Inflammatory macrophage (primary cell): Measurements from ENCODE around the gene ABHD17C.

Experiments
- DNase-seq, 2 donors: peaks; one replicate each; pipeline ENCODE4 v3.0.0-alpha.2; 2020 to 2022

The ABHD17C gene

GRCh38 chr15:80689716-80690115 lies 5.4 kb upstream of the ABHD17C start:
- DNase-seq, result no peak

GRCh38 chr15:80691575-80691974 lies 3.5 kb upstream of the ABHD17C start:
- no peak for DNase-seq

- peak in 1 of 2 donors; percentile 4 for DNase-seq
These were observed 1.2 kb upstream of the ABHD17C start for GRCh38 chr15:80693682-80694610.

- no peak for DNase-seq
These were observed 455 bp upstream of the ABHD17C start for GRCh38 chr15:80694611-80695098.

- no peak for DNase-seq
These were observed 976 bp downstream of the ABHD17C start for GRCh38 chr15:80695911-80696661.

GRCh38 chr15:80697075-80697685 lies 2.1 kb downstream of the ABHD17C start:
- no peak for DNase-seq

GRCh38 chr15:80698676-80699075 lies 3.6 kb downstream of the ABHD17C start:
- no peak for DNase-seq

GRCh38 chr15:80699981-80700380 lies 4.9 kb downstream of the ABHD17C start:
- DNase-seq, result no peak

- DNase-seq, result no peak
These were observed 6.7 kb downstream of the ABHD17C start for GRCh38 chr15:80701676-80702311.

- no peak for DNase-seq
These were observed 8.0 kb downstream of the ABHD17C start for GRCh38 chr15:80703081-80703480.

GRCh38 chr15:80703965-80704364 lies 8.9 kb downstream of the ABHD17C start:
- no peak for DNase-seq

GRCh38 chr15:80706161-80706560 lies 11.1 kb downstream of the ABHD17C start:
- no peak for DNase-seq

GRCh38 chr15:80709542-80709941 lies 14.4 kb downstream of the ABHD17C start:
- DNase-seq, result no peak

GRCh38 chr15:80710635-80711554 lies 15.8 kb downstream of the ABHD17C start:
- peak in 1 of 2 donors; percentile 60 for DNase-seq

GRCh38 chr15:80711886-80712285 lies 16.8 kb downstream of the ABHD17C start:
- no peak for DNase-seq

- DNase-seq, result no peak
These were observed 17.8 kb downstream of the ABHD17C start for GRCh38 chr15:80712956-80713355.

- no peak for DNase-seq
These were observed 26.4 kb downstream of the ABHD17C start for GRCh38 chr15:80721476-80721875.

- DNase-seq, result no peak
These were observed 27.7 kb downstream of the ABHD17C start for GRCh38 chr15:80722811-80723210.

- DNase-seq, result no peak
These were observed 32.1 kb downstream of the ABHD17C start for GRCh38 chr15:80727196-80727595.

GRCh38 chr15:80727596-80727995 lies 32.5 kb downstream of the ABHD17C start:
- no peak for DNase-seq

GRCh38 chr15:80730387-80730786 lies 35.3 kb downstream of the ABHD17C start:
- no peak for DNase-seq
